ENCODE data around the gene PGAP3. TPM values are rescaled to one million over a fixed set of nuclear protein-coding genes. Genes with fewer than 3 reads are reported as not detected.

The PGAP3 gene
- total RNA-seq, 2 experiments from 2014 or later = 27.0 to 30.6 TPM

GRCh38 chr17:39621523-39622379, 66.1 kb downstream of the PGAP3 start:
- POLR2A ChIA-PET = interaction anchor here (0.5 to 0.7 kb wide), 2 partner anchors 47 to 148 kb away, joined by 3 to 4 read pairs; partner anchors contain the start of gene PNMT
- DNase-seq = peak; percentile 88
- peak overlapping the region; percentile 76 for H3K27ac Mint-ChIP-seq
- no peaks in the 10 kb centered on the region for H3K9me3 Mint-ChIP-seq
- H3K36me3 Mint-ChIP-seq (ENCODE audit: low read depth) = no peaks in the 10 kb centered on the region
- H3K4me1 Mint-ChIP-seq = peaks cover 31% of the 10 kb centered on the region
- H3K4me3 Mint-ChIP-seq = peak overlapping the region; percentile 57
- CTCF ChIA-PET = interaction anchor here (0.6 to 6.0 kb wide), 84 partner anchors 10 to 979 kb away, joined by 3 to 108 read pairs (median 4); partner anchors contain the start of genes IKZF3, MED24, MIEN1 and NEUROD2
- peaks cover 52% of the 10 kb centered on the region for H3K27me3 Mint-ChIP-seq

Small RNA genes lying within 50 kb of the gene (microRNA-seq; reads per million reads assigned to microRNA genes)
- not detected for gene MIR4728 (ENCODE audit: borderline microRNAs expressed, borderline replicate concordance)

Other genes starting within 250 kb of the PGAP3 start
- gene MED1, start 236.8 kb downstream of the PGAP3 start, total RNA-seq = 10 to 100 TPM; 55.8 to 59.1 TPM
- gene CDK12, start 226.6 kb downstream of the PGAP3 start, total RNA-seq = 100 to 1,000 TPM in 1 of 2 experiments, 10 to 100 TPM in 1; 89.9 to 100 TPM
- not detected for gene NEUROD2, start 80.1 kb downstream of the PGAP3 start, total RNA-seq
- not detected for gene PPP1R1B, start 61.1 kb downstream of the PGAP3 start, total RNA-seq
- gene STARD3, start 50.9 kb downstream of the PGAP3 start, total RNA-seq = 10 to 100 TPM; 70.0 to 72.8 TPM
- gene TCAP, start 22.7 kb downstream of the PGAP3 start, total RNA-seq = 1 to 10 TPM; 2.0 to 2.1 TPM
- under 1 TPM in 1 of 2 experiments, not detected in 1; 0.19 TPM for gene PNMT, start 19.6 kb downstream of the PGAP3 start, total RNA-seq
- gene ERBB2, start 12.0 kb upstream of the PGAP3 start, total RNA-seq = 1 to 10 TPM; 4.5 to 4.6 TPM
- 10 to 100 TPM; 49.7 to 50.2 TPM for gene MIEN1, start 42.5 kb upstream of the PGAP3 start, total RNA-seq
- under 1 TPM; 0.69 to 0.81 TPM for gene GRB7, start 49.9 kb upstream of the PGAP3 start, total RNA-seq
- 10 to 100 TPM; 33.1 to 39.8 TPM for gene IKZF3, start 176.3 kb upstream of the PGAP3 start, total RNA-seq
- gene ZPBP2, start 180.1 kb upstream of the PGAP3 start, total RNA-seq = not detected
- gene GSDMB, start 230.6 kb upstream of the PGAP3 start, total RNA-seq = 10 to 100 TPM; 55.4 to 63.1 TPM
- 100 to 1,000 TPM; 152 TPM for gene ORMDL3, start 239.5 kb upstream of the PGAP3 start, total RNA-seq
- gene LRRC3C, start 239.7 kb upstream of the PGAP3 start, total RNA-seq = not detected

Measured in activated CD4-positive, alpha-beta T cell treated with anti-CD3 and anti-CD28 coated beads, Interleukin-2, amount 10 ng/mL, durations not matched to agents 7 days and 5 days (primary cell).